Liver (tissue), 3 donors: Measurements from ENCODE around the gene ATL2.

Source experiments
- NR2F2 ChIP-seq: IDR thresholded peaks from 2 replicates; pipeline ENCODE4 v1.6.1; 2016; ENCODE audit warnings: antibody characterized with exemption
- REST ChIP-seq: IDR thresholded peaks from 2 replicates; pipeline ENCODE4 v1.6.1; 2016; ENCODE audit warnings: antibody characterized with exemption, mild to moderate bottlenecking
- RXRA ChIP-seq, 2 donors: IDR thresholded peaks; 2 replicates each; pipeline ENCODE4 v1.6.1; 2017 to 2018; ENCODE audit warnings: antibody characterized with exemption in 2 of 2, mild to moderate bottlenecking in 1 of 2
- TF ChIP-seq, protein P1 (sequence below): fragments of 150-350 bp; IDR thresholded peaks from 2 replicates; pipeline ENCODE4 v1.5.1; 2017; ENCODE audit warnings: improper control_type of control experiment, low read depth, low read length; ENCODE audit not compliant: missing input control
- TF ChIP-seq, protein P2 (sequence below): IDR thresholded peaks from 2 replicates; pipeline ENCODE4 v1.6.1; 2016; ENCODE audit warnings: antibody characterized with exemption
- TF ChIP-seq, protein P3 (sequence below): IDR thresholded peaks from 2 replicates; pipeline ENCODE4 v1.6.1; 2016; ENCODE audit warnings: antibody characterized with exemption
- donor health status: healthy.
- donor health status: healthy.

GRCh38 chr2:38322224-38322914 is 54.7 kb downstream of the ATL2 start:
- TF ChIP-seq, protein P1, sequence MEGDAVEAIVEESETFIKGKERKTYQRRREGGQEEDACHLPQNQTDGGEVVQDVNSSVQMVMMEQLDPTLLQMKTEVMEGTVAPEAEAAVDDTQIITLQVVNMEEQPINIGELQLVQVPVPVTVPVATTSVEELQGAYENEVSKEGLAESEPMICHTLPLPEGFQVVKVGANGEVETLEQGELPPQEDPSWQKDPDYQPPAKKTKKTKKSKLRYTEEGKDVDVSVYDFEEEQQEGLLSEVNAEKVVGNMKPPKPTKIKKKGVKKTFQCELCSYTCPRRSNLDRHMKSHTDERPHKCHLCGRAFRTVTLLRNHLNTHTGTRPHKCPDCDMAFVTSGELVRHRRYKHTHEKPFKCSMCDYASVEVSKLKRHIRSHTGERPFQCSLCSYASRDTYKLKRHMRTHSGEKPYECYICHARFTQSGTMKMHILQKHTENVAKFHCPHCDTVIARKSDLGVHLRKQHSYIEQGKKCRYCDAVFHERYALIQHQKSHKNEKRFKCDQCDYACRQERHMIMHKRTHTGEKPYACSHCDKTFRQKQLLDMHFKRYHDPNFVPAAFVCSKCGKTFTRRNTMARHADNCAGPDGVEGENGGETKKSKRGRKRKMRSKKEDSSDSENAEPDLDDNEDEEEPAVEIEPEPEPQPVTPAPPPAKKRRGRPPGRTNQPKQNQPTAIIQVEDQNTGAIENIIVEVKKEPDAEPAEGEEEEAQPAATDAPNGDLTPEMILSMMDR: no peak
- TF ChIP-seq, protein P2, sequence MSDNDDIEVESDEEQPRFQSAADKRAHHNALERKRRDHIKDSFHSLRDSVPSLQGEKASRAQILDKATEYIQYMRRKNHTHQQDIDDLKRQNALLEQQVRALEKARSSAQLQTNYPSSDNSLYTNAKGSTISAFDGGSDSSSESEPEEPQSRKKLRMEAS: no peak
- TF ChIP-seq, protein P3, sequence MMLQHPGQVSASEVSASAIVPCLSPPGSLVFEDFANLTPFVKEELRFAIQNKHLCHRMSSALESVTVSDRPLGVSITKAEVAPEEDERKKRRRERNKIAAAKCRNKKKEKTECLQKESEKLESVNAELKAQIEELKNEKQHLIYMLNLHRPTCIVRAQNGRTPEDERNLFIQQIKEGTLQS: no peak
- no peak for TF ChIP-seq REST
- no peak for TF ChIP-seq NR2F2
- no peak for TF ChIP-seq RXRA (IDR thresholded peaks at IDR 0.05)
